DMS79 treated with DMSO at 0.1 percent for 48 hours (cell line): Measurements from ENCODE around the gene TSPAN10.

Experiments used
- DNase-seq: peaks from one replicate; lab custom pipeline; 2025; lab: John Stamatoyannopoulos, UW

TSPAN10 gene

GRCh38 chr17:81635431-81635830 is 1.6 kb upstream of the TSPAN10 start:
- DNase-seq, result no peak

GRCh38 chr17:81635973-81636504 is 957 bp upstream of the TSPAN10 start:
- no peak for DNase-seq

GRCh38 chr17:81638683-81639082 is 1.7 kb downstream of the TSPAN10 start:
- DNase-seq, result no peak

GRCh38 chr17:81640011-81640410 is 3.0 kb downstream of the TSPAN10 start:
- DNase-seq, result no peak

GRCh38 chr17:81641825-81642489 is 5.0 kb downstream of the TSPAN10 start:
- no peak for DNase-seq

GRCh38 chr17:81644496-81644895 is 7.5 kb downstream of the TSPAN10 start:
- DNase-seq, result no peak

- DNase-seq, result no peak
These were observed 8.3 kb downstream of the TSPAN10 start for GRCh38 chr17:81644976-81645952.

GRCh38 chr17:81646869-81647600 is 10.0 kb downstream of the TSPAN10 start:
- DNase-seq, result no peak

GRCh38 chr17:81647640-81648012 is 10.6 kb downstream of the TSPAN10 start:
- DNase-seq, result no peak

GRCh38 chr17:81648013-81648706 is 11.2 kb downstream of the TSPAN10 start:
- no peak for DNase-seq

- DNase-seq, result no peak
These were observed 11.7 kb downstream of the TSPAN10 start for GRCh38 chr17:81648707-81649085.

- DNase-seq, result no peak
These were observed 14.0 kb downstream of the TSPAN10 start for GRCh38 chr17:81650951-81651350.

GRCh38 chr17:81651692-81652091 is 14.7 kb downstream of the TSPAN10 start:
- DNase-seq, result no peak

GRCh38 chr17:81652906-81653771 is 16.1 kb downstream of the TSPAN10 start:
- no peak for DNase-seq

- no peak for DNase-seq
These were observed 18.6 kb downstream of the TSPAN10 start for GRCh38 chr17:81655378-81656117.

- no peak for DNase-seq
These were observed 19.2 kb downstream of the TSPAN10 start, which contains the start of gene PDE6G for GRCh38 chr17:81656118-81656743. Gene PDE6G, minus strand, starts transcription at chr17:81656542. Its CDS starts 3,237 bp downstream, at chr17:81653305.

GRCh38 chr17:81656835-81657234 is 19.8 kb downstream of the TSPAN10 start:
- DNase-seq, result no peak

GRCh38 chr17:81659038-81659437 is 22.0 kb downstream of the TSPAN10 start:
- no peak for DNase-seq

- DNase-seq, result no peak
These were observed 23.4 kb downstream of the TSPAN10 start for GRCh38 chr17:81660441-81660840.
